PC-3 (cell line): ENCODE results near the gene QPCT.

Experiments used
- CTCF ChIP-seq: fragments of 300-600 bp; sonication (generic); conservative IDR thresholded peaks from 2 replicates; pipeline ENCODE4 v1.5.1; 2017; ENCODE audit warnings: antibody characterized with exemption, low read depth, mild to moderate bottlenecking, low read length
- EZH2 ChIP-seq: fragments of 300-600 bp; sonication (generic); IDR thresholded peaks from one replicate; pipeline ENCODE4 v1.6.1; 2017; ENCODE audit warnings: antibody characterized with exemption, mild to moderate bottlenecking, low read length; ENCODE audit not compliant: unreplicated experiment

GRCh38 chr2:37333256-37333655 is 11.2 kb upstream of the QPCT start:
- TF ChIP-seq CTCF = no peak
- no peak for TF ChIP-seq EZH2
